Activated CD8-positive, alpha-beta memory T cell treated with anti-CD3 and anti-CD28 coated beads, Interleukin-2, amount 50 U/mL, for 4 hours (primary cell): ENCODE measurements around the gene DPP8.
"Not testable (repeated sequence)": the region's sequence is repeated elsewhere in the genome, so short reads cannot be mapped to it uniquely, and the experiment has no call there.

Source experiments
- DNase-seq: peaks from one replicate; pipeline ENCODE4 v3.0.0-alpha.2; 2020

DPP8 gene

DNA sequence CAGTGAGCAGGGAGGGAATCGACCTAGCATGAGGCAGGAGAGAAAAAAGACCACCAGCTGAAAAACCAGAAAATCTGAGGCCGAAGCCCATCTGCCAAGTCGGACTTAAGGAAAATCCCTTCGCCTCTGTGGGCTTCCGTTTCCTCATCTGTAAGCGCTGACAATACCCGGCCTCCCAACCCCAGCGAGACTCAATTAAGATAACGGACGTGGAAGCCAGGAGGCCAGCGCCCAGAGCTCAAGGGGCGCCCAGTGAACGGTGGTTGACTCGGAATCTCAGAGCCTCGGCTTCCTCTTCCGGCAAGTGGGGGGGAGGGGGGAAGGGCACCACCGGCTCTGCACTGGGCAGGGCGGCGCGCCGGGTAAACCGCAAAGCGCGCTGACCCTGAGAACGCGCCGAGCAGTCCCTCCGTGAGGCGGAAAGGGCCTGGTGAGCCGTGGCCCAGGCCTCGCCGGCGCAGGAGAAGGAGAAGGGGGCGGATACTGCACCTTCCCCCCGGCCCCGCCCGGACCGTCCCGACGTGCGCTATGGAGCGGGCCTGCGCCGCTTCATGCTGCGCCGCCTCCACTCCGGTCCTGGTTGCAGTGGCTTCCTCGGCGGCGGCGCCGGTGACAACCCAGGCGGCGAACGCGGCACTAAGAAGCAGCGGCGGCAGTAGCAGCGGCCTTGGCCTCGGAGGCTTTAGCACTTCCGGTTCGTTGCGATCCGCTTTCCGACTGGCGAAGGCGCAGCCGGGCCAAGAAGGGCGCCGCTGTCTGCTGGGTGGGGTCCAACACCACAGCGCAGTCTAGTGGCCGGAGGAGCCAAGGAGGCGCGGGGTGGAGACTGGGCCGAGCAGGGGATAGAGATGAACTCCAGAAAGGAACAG is at the start of gene DPP8:
Gene DPP8, minus strand, starts transcription at position 693 of the 869 bp plus-strand sequence. CDS start 5,136 bp downstream, outside the sequence.
- DNase-seq, result peak; percentile 94

DNA sequence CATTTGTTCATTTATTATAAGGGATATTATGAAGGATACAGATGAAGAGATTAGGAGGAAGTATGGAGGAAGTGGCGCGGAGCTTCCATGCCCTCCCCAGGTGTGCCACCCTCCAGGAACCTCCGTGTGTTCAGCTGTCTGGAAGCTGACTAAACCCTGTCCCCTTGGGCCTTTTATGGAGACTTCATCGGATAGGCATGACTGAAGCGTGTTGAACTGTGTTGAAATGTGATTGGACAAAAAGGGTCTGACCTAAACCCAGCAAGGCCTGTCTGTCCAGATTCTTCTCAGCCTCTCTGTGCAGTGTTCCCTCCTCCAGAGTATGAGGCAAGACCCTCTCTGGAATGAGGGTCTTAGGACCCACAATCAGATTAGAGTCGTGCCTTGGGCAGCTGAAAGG is 44.4 kb upstream of the DPP8 start:
- DNase-seq, result no peak

DNA sequence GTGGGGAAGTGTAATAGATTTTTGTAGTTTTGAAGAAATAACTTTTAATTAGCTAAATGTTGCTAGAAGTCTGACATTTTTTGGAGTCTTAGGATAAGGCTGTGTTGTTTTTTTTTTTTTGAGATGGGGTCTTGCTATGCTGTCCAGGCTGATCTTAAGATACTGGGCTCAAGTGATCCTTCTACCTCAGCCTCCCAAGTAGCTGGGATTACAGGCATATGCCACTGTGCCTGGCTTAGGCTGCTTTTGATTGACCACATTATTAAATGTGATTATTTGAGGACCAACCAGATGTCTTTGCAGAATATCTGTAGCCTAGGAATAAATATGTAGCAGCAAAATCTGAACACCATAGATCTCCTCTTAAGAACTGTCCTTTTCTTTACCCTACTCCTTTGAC is 42.5 kb upstream of the DPP8 start:
- DNase-seq, result no peak

DNA sequence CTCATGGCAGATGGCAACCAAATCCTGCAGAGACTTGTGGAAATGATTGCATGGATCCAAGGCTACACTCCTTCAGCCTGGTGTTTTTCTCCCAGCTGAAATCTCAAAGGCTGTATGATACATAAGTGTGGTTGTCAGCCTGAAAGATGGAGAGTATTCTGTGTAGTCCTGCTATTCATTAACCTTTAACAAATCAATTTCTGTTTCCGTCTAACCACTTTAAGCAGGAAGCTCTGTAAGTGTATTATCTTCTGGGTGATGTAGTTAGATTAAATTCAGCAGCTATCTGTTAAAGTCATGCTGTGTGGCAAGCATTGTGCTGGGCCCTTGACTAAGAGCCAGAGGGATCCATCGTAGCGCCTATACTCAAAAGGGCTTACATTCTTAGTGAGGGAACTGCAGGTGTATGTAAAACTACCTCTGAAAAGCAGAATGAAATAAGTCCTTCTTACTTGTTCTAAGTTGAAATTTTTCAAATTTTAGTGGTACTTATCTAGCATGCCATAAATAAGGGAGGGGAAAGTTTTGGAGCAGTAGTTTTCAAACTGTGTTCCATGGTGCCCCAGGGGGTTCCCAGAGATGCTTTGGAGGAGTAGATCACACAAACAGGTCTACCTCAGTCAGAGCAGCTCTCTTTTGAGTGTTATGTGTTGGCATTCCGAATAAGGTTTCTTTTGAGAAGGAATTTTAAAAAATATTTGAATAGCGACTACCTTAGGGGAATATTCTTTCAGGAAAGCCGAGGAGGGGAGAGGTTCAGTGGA is 41.7 kb upstream of the DPP8 start:
- DNase-seq, result no peak

DNA sequence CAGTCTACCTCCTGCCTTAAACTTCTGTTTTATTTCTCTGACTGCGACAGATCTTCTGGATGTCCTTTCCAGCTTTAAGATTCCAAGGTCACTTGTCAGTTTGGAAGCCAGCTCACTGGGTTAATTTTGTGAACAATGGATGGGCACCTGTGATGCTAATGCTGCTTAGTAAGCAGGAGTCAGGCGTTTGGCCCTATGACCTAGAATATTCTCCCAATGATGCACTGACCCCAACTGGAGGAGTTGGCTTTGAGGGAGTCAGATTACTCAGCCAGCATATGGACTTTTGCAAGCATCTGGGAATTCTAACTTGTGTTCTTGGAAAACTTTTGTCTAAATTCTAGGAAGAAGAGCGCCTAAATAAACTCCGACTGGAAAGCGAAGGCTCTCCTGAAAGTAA is 40.8 kb upstream of the DPP8 start:
- no peak for DNase-seq

DNA sequence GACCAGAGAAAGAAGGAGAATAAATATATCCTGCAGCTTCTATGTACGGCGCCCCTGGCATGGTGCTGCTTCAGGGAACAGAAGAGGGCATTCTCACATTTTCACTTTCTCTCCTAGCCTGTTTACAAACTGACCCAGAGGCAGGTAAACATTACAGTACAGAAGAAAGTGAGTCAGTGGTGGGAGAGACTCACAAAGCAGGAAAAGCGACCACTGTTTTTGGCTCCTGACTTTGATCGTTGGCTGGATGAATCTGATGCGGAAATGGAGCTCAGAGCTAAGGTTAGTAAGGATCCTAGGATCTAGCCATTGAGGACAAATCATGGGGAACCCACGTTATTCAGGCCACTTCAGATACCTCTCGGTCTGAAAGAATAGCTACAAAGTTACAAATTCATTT is 39.1 kb upstream of the DPP8 start:
- no peak for DNase-seq

DNA sequence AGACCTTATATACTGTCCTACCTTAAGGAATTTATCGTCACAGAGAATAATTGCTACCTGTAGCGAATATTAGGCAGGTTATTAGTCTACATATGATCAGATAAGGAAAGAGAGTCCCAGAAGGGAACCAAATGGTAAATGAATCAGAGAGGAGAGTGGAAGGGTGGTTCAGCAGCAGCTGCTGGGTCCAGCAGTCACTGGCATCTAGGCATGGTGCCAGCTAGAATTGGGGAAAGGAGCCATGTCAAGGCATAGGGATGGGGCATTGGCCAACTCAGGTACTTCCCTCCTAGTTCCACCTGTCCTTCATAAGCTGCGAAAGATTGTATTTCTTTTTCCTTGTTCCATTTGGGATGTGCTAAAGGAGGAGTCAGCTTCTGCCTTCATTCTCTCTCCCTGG is 36.2 kb upstream of the DPP8 start:
- no peak for DNase-seq

DNA sequence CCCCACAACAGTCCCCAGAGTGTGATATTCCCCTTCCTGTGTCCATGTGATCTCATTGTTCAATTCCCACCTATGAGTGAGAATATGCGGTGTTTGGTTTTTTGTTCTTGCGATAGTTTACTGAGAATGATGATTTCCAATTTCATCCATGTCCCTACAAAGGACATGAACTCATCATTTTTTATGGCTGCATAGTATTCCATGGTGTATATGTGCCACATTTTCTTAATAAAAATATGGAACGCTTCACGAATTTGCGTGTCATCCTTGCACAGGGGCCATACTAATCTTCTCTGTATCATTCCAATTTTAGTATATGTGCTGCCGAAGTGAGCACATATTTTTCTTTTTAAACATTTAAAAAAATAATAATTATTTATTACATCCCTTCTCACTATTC is 35.4 kb upstream of the DPP8 start:
- DNase-seq, result not testable (repeated sequence)

DNA sequence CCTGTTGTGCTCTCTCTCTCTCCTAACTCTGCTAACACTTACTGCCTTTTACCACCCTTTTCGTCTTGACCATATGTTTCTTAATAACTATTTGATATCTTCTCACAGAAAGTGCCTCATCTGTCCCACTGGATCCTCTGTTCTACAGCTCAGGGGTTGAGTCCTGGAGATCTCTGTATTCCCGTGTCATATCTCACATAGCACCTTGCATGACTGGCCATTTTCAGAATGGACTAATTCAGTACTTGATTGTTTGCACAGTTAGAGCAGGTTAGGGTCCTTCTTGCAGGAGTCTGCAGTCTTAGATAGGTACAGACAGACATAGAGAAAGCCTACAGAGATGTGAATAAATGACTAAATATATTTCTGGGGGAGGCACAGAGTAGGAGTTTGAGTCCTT is 33.7 kb upstream of the DPP8 start:
- no peak for DNase-seq

DNA sequence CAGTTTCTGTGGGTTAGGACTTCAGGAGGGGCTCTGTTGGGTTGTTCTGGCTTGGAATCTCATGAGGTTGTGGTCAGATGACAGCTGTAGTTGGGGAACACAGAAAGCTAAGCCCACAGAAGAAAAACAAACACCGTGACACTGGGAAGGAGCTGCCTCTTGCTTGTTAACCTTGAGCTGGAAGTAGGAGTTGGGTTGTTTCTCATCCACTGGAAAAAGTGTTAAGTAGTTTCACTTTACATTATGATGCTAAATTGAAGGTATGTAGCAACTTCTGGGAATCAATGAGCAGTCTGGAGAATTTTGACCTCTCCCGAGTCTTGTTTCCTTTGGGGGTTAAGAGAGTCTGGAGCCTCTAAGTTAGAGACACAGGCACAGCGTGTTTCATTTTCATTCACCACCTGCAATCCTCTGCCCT is 33.2 kb upstream of the DPP8 start:
- no peak for DNase-seq

DNA sequence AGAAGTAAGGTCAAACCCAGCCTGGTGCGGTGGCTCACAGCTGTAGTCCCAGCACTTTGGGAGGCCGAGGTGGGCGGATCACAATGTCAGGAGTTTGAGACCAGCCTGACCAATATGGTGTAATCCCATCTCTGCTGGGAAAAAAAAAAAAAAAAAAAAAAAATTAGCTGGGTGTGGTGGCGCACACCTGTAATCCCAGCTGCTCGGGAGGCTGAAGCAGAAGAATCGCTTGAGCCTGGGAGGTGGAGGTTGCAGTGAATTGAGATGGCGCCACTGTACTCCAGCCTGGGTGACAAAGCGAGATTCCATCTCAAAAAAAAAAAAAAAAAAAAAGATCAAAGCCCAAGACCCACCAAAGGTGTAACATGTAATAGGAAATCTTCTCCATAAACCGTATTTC is 31.8 kb upstream of the DPP8 start:
- not testable (repeated sequence) for DNase-seq

DNA sequence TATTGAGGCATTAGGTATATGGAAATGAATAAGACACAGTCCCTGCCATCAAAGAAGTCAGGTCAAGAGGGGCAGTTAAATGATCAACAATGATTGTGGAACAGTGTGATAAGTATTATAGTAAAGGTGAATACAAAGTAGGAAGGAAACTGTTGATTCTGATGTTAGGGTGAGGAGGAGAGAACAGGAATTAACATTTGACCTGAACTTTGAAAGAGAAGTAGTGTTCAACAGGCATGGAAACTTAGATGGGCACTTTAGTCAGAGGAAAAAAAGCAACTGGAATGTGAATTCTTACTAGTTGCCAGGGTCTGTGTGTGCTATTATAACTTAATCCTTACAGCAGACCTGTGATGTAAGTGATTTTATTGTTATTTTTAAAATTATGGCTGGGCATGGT is 30.4 kb upstream of the DPP8 start:
- no peak for DNase-seq

DNA sequence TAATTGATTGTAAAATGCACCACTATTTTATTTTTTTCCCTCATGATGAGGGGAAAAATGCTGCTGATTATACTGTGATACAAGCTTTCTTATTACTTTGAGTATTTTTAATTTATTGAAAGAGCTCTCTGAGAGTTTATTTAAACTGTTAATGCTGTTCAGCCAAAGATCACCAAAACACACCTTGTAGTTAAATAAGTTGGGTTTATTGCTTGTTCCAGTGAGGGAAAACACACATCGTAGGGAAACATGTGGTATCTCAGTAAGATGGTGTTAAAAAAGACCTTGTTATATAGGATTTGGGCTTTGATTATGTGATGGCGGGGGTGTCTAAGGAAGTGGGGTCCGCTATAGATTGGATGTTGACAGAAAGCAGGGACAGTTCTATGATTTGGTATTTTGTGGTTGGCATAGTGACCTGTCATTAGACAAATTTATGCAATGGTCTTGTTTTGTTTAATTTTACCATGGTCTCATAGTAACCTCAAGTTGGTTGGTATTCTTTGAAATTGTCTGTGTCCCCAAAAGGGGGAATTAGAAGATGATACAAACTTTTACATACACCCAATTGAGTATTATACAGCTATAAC is 23.8 kb upstream of the DPP8 start:
- no peak for DNase-seq

DNA sequence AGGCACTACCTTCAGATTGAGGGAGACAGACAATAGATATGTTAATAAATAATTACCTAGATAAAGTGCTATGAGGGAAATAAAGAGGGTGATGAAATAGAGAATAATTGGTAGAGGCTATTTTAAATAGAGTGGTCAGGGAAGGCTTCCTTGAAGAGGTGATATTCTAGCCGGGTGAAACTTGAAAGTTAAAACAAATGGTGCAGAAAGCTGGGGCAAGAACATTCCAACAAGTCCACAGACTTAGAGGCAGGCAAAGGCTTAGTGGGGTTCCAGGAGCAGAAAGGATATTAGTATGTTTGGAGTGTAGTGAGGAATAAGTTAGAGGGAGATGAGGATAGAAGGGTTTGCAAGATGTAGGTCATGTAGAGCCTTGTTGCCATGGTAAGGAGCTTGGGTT is 22.8 kb upstream of the DPP8 start:
- no peak for DNase-seq

DNA sequence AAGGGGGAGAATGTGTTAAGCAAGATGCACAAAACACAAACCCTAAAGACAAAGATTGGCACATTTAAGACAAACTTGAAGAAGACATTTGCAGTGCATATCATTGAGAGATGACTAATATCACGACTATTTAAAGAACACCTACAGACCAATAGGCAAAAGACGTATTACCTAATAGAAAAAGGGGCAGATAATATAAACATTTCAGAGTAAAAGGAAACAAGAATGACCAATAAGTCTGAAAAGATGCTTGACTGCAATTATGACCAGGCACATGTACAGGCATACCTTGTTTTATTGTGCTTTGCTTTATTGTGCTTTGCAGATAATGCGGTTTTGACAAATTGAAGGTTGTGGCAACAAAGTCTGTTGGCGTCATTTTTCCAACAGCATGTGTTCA is 17.7 kb upstream of the DPP8 start:
- no peak for DNase-seq

DNA sequence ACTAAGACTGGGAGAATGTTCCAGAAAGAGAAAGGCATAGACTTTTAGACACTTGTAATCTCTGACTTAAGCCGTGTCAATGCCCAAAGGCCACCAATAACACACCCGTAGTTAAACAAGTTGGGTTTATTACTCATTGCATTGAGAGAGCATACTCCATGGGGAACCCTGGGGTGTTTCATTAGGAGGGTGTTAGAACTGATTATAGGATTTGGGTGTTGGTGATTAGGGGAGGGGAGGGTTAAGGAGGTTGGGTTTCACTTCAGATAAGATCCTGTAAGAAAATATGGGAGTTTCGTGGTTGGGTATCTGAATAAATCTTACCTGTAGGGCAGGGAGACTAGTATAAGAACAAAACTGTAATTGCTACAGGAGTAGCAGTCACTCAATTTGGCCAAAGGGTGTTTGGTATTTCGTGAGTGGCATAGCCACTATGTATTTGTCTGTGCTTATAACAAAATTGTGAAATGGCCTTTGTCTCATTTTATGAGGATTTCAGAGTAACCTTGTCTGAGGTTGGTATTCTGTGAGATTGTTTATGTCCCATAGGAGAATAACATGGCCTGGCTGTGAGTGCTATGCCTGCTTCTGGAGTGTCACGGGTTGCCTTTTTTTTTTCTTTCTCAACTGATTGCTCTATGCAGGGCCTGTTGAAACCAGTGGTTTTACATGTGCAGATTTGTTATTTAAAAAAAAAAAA is 15.7 kb upstream of the DPP8 start:
- no peak for DNase-seq

DNA sequence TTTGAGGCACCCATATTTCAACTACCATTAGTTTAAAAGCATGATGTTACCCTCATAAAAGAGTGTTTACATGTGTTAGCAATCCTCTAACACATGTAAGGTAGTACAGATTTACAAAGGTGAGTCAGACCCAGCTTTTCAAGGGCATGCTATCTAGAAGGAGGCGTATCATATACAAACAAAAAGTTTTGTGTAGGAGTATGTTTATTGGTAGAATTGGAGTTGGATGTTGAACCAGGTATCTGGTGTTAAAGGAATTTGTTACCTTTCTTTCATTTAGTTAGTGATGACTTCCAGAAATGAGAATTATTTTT is 15.2 kb upstream of the DPP8 start:
- no peak for DNase-seq

DNA sequence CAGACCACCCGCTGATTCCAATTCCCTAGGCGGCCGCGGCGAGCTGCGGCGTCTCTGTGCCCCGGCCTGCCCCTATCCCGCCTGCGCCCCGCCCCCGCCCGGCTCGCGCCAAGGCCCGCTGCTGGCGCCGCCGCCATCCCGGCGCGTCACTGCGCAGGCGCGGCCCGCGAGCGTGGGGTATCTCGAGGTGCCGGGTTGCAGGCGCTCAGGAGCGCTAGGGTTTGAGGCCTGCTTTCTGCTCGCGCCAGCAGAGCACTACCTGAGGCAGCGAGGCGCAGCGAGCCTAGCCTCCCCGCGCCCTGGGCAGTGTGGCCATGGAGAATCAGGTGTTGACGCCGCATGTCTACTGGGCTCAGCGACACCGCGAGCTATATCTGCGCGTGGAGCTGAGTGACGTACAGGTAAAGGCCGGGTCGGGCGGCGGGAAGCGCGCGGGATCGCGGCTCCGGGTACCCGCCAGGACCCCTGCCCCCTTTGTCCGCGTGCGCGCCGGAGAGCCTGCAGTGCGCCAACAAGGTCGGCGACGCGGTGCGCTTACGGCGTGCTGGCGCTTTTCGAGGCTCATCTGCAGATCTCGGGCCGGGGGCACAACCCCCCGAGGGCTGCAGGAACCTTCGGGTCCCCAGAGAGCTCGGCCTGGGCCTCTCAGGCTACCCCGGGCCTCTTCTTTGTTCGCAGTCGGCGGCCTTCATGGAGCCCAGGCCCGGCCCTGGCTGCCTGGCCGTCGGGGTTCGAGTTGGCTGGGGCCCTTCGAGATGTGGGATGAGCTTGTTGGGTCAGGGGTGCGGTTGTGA is 13.0 kb upstream of the DPP8 start, which contains the start of gene HACD3:
Gene HACD3, plus strand, starts transcription at position 146 of the 794 bp plus-strand sequence. Its CDS starts 169 bp downstream, at position 315.
- peak; percentile 93 for DNase-seq

DNA sequence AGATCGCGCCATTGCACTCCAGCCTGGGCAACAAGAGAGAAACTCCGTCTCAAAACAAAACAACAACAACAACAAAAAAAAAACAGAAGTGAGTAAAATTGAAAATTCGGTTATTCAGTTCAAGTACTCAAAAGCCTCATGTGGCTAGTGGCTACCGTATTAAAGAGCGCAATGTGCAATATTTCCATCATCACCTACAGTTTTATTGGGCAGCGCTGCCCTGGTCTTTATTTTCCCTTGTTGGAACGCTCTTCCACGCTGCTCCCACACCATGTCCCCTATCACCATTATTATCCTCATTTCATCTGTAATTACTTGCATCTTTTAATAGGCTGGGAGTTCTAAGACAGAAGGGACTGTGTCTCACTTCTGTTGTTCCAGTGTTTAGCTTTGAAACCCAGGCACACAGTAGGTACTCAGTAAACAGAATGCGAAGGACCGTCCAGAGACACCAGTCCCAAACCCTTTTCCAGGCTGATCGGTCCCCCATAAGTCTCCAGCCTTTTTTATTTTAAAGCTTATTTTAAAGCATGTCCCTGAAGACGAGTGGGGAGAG is 12.4 kb upstream of the DPP8 start:
- DNase-seq, result no peak

DNA sequence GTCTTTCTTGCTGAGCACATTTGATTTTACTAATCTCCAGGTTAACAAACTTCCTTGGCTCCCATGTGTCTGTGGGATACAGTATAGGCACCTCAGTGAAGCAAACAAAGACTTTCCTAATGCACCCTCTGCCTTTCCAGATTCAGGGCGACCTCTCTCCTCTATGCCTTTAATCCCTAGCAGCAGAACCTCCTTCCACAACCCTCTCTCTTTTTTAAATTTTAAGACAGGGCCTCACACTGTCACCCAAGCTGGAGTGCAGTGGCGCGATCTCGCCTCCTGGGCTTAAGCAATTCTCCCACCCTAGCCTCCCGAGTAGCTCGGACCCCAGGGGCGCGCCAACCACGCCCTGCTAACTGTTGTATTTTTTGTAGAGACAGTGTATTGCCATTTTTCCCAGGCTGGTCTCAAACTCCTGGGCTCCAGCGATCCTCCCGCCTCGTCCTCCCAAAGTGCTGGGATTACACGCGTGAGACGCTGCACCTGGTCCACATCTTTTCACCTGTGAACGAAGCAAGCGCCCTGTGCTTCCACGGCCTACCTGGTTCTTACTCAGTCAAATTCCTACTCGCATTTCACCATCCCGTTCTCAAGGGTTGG is 11.1 kb upstream of the DPP8 start:
- DNase-seq, result no peak

DNA sequence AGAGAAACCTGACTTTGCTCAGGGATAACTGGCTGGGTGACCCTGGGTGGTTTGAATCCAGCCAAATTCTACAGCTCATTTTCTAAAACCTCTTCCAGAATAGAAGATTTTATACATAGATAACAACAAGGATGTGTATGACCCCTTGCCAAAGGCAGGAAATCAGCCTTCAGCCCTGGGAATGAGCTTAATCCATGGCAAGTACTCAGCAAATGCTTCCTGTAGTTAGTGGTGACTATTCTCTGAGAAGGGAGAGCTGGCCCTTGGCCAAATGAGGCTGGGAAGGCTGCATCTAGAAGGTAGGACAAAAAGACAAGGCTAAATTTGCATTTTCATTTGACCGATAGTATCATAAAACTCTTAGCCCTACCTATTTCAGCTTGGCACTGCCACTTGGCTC is 8.1 kb upstream of the DPP8 start:
- no peak for DNase-seq

DNA sequence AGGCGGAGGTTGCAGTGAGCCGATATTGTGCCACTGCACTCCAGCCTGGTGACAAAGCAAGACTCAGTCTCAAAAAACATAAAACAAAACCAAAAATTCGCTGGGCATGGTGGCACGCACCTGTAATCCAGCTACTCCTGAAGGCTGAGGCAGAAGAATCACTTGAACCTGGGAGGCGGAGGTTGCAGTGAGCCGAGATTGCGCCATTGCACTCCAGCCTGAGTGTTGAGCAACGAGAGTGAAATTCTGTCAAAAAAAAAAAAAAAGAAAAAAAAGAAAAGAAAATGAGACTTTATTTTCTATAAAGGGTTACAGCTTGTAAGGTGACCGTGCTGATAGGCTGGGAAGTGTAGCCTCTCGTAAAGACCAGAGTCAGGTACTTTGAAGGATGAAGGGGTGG is 6.7 kb upstream of the DPP8 start:
- no peak for DNase-seq
